ENCODE results near the gene PCSK4.

DNA sequence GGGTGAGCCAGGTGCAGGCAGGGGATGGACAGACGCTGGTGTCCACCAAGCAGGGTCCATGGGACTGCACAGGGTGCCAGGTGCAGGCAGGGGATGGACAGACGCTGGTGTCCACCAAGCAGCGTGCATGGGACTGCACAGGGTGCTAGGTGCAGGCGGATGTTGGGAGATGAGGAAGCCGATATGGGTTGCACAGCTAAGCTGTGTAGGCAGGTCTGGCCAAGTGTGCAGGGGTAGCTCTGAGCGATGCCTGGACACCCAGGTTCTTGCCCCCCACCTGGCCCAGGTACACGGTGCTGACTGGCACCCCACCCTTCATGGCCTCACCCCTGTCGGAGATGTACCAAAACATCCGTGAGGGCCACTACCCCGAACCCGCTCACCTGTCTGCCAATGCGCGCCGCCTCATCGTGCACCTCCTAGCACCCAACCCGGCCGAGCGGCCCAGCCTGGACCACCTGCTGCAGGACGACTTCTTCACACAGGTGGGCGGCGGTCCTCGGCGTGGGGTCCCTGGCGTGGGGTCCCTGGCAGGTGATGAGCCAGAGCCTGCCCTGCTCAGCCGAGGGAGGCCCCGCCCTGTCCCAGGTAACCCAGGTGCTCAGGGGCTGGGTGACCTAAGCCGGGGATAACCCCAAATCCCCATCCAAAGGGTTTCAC lies 37.6 kb upstream of the PCSK4 start:
- TF ChIP-seq, protein P1, sequence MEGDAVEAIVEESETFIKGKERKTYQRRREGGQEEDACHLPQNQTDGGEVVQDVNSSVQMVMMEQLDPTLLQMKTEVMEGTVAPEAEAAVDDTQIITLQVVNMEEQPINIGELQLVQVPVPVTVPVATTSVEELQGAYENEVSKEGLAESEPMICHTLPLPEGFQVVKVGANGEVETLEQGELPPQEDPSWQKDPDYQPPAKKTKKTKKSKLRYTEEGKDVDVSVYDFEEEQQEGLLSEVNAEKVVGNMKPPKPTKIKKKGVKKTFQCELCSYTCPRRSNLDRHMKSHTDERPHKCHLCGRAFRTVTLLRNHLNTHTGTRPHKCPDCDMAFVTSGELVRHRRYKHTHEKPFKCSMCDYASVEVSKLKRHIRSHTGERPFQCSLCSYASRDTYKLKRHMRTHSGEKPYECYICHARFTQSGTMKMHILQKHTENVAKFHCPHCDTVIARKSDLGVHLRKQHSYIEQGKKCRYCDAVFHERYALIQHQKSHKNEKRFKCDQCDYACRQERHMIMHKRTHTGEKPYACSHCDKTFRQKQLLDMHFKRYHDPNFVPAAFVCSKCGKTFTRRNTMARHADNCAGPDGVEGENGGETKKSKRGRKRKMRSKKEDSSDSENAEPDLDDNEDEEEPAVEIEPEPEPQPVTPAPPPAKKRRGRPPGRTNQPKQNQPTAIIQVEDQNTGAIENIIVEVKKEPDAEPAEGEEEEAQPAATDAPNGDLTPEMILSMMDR (IDR thresholded peaks at IDR 0.05; ENCODE audit: extremely low read depth in 1 of 2, insufficient read depth in 1 of 2, low read depth in 1 of 2, low read length in 2 of 2): no peak
- no peak for TF ChIP-seq POLR2A (IDR thresholded peaks at IDR 0.05; ENCODE audit: low read depth, low read length)
- TF ChIP-seq EZH2 (IDR thresholded peaks at IDR 0.05; ENCODE audit: borderline replicate concordance, low read depth, low read length, severe bottlenecking): no peak
- TF ChIP-seq, protein P2, sequence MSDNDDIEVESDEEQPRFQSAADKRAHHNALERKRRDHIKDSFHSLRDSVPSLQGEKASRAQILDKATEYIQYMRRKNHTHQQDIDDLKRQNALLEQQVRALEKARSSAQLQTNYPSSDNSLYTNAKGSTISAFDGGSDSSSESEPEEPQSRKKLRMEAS (IDR thresholded peaks at IDR 0.05; ENCODE audit: insufficient read depth, insufficient read length): no peak
- no peak for TF ChIP-seq POLR2AphosphoS5 (IDR thresholded peaks at IDR 0.05; ENCODE audit: insufficient read depth, low read depth, low read length)
- TF ChIP-seq MYC (IDR thresholded peaks at IDR 0.05; ENCODE audit: low read depth, low read length): no peak
- no peak for TF ChIP-seq FOS (IDR thresholded peaks at IDR 0.05; ENCODE audit: borderline replicate concordance, insufficient read depth, low read length)
- no peak for TF ChIP-seq GATA2 (IDR thresholded peaks at IDR 0.05; ENCODE audit: insufficient read depth, insufficient read length, low read depth, low read length)
- no peak for TF ChIP-seq JUN (IDR thresholded peaks at IDR 0.05; ENCODE audit: borderline replicate concordance, insufficient read depth, insufficient read length, low read depth)

Data from endothelial cell of umbilical vein (primary cell).